ENCODE measurements around the gene NIPAL3.

Gene NIPAL3
- total RNA-seq: 82.8 to 107 (median 102) reads per million in 3 experiments

GRCh38 chr1:24415334-24415909, at the start of gene NIPAL3:
TSS of gene NIPAL3 (plus strand) at chr1:24415802. CDS start at chr1:24419548, 3,746 bp downstream.
- peak; percentile 97 for DNase-seq

- no peak for DNase-seq
These were observed 48.9 kb upstream of the NIPAL3 start for GRCh38 chr1:24366707-24367106.

GRCh38 chr1:24369199-24369598, 46.4 kb upstream of the NIPAL3 start:
- DNase-seq: no peak

- no peak for DNase-seq
These were observed 45.8 kb upstream of the NIPAL3 start for GRCh38 chr1:24369801-24370200.

GRCh38 chr1:24373044-24373443, 42.6 kb upstream of the NIPAL3 start:
- DNase-seq: no peak

GRCh38 chr1:24373710-24374109, 41.9 kb upstream of the NIPAL3 start:
- no peak for DNase-seq

GRCh38 chr1:24374891-24375786, 40.5 kb upstream of the NIPAL3 start:
- no peak for DNase-seq

- no peak for DNase-seq
These were observed 35.8 kb upstream of the NIPAL3 start for GRCh38 chr1:24379733-24380315.

- DNase-seq: no peak
These were observed 35.1 kb upstream of the NIPAL3 start for GRCh38 chr1:24380508-24380907.

GRCh38 chr1:24381256-24381655, 34.3 kb upstream of the NIPAL3 start:
- no peak for DNase-seq

- DNase-seq: no peak
These were observed 33.4 kb upstream of the NIPAL3 start for GRCh38 chr1:24382165-24382577.

- no peak for DNase-seq
These were observed 32.1 kb upstream of the NIPAL3 start for GRCh38 chr1:24383381-24383940.

- peak; percentile 9 for DNase-seq
These were observed 31.1 kb upstream of the NIPAL3 start for GRCh38 chr1:24384251-24385090.

- peak; percentile 4 for DNase-seq
These were observed 30.3 kb upstream of the NIPAL3 start for GRCh38 chr1:24385160-24385940.

- no peak for DNase-seq
These were observed 29.4 kb upstream of the NIPAL3 start for GRCh38 chr1:24386241-24386640.

GRCh38 chr1:24386931-24387330, 28.7 kb upstream of the NIPAL3 start:
- DNase-seq: no peak

GRCh38 chr1:24387636-24388175, 27.9 kb upstream of the NIPAL3 start:
- DNase-seq: no peak

- no peak for DNase-seq
These were observed 27.2 kb upstream of the NIPAL3 start for GRCh38 chr1:24388331-24388885.

- DNase-seq: no peak
These were observed 26.3 kb upstream of the NIPAL3 start for GRCh38 chr1:24389231-24389678.

GRCh38 chr1:24390924-24391782, 24.4 kb upstream of the NIPAL3 start:
- DNase-seq: peak; percentile 68

All from central memory CD4-positive, alpha-beta T cell (primary cell).